K562 (cell line): Measurements from ENCODE around the gene TMEM131L. TPM values are rescaled to one million over a fixed set of nuclear protein-coding genes. Genes with fewer than 3 reads are reported as not detected.

ENCODE experiments used
- ATAC-seq: fragments of 200-7000 bp; cut with Tn5 transposase; 3 replicates; pipeline ENCODE4 v1.9.1; 2020; ENCODE audit warnings: moderate library complexity
- BruUV-seq: library from RNA; stranded (reverse); fragments of 400-500 nt; replicated peaks from 2 replicates; lab custom pipeline; 2021; lab: Mats Ljungman, UMichigan
- CTCF ChIA-PET: fragments of 300-600 bp; formaldehyde crosslinking; extraction: SDS; loops from one replicate; lab custom pipeline; 2021; ENCODE audit warnings: low intra/inter-chr PET ratio; lab: Yijun Ruan, JAX
- POLR2A ChIA-PET: fragments of 300-600, 350-650 bp; sonication (Branson Sonifier 250); formaldehyde crosslinking; extraction: SDS; loops from one replicate; lab custom pipeline; 2021; ENCODE audit warnings: antibody characterized with exemption, inconsistent platforms; lab: Yijun Ruan, JAX
- DNase-seq, 4 experiments: peaks; one replicate each; pipeline versions ENCODE4 v3.0.0 to v3.0.0-alpha.2; 2011 to 2018; ENCODE audit warnings: low spot score in 3 of 4, mixed read lengths in 3 of 4; ENCODE audit errors: extremely low read depth in 1 of 4
- FAIRE-seq: peaks from 2 replicates; lab custom pipeline; 2011; peaks lifted over from hg19 to GRCh38; lab: Jason Lieb, UNC
- H2AFZ ChIP-seq: 2 replicates; pipeline ENCODE4 v1.6.0; 2011; ENCODE audit warnings: low read depth, low read length, control low read depth, inconsistent platforms
- H3K27ac ChIP-seq: fragments of 200-600 bp; 3 replicates; pipeline ENCODE4 v1.8.0; 2011; ENCODE audit warnings: low read depth, mild to moderate bottlenecking, control low read depth, inconsistent platforms, low read length, moderate library complexity, mixed read lengths; ENCODE audit errors: extremely low read depth
- H3K27me3 ChIP-seq, 2 experiments: fragments of 300-600 bp in 1 of 2; 2 replicates in 1 of 2; 3 replicates in 1 of 2; pipeline versions ENCODE4 v1.6.0 to v1.8.0; 2011; ENCODE audit warnings: inconsistent platforms in 2 of 2, low read length in 2 of 2, mild to moderate bottlenecking in 1 of 2, mixed read lengths in 1 of 2, moderate library complexity in 1 of 2; ENCODE audit not compliant: control insufficient read depth in 2 of 2, insufficient read depth in 2 of 2
- H3K36me3 ChIP-seq: fragments of 300-600 bp; 3 replicates; pipeline ENCODE4 v1.8.0; 2011; ENCODE audit warnings: mild to moderate bottlenecking, low read length, inconsistent platforms; ENCODE audit not compliant: control insufficient read depth, insufficient read depth
- H3K4me1 ChIP-seq, 2 experiments: fragments of 200-600 bp in 1 of 2; replicated peaks in 1 of 2; 2 replicates in 1 of 2; 3 replicates in 1 of 2; pipeline versions ENCODE4 v1.5.1 to v1.8.0; 2011; ENCODE audit warnings: inconsistent platforms in 2 of 2, low read length in 2 of 2, mild to moderate bottlenecking in 1 of 2, mixed read lengths in 1 of 2, moderate library complexity in 1 of 2; ENCODE audit not compliant: control insufficient read depth in 2 of 2, insufficient read depth in 2 of 2
- H3K4me2 ChIP-seq: 2 replicates; pipeline ENCODE4 v1.6.1; 2011; ENCODE audit warnings: low read length, control low read depth, inconsistent platforms, mixed read lengths; ENCODE audit not compliant: insufficient read depth
- H3K4me3 ChIP-seq: fragments of 200-600 bp; sonication (generic), shearing (Covaris generic); 2 replicates; pipeline ENCODE4 v1.5.1; 2016; ENCODE audit warnings: control low read depth, inconsistent platforms
- H3K79me2 ChIP-seq: fragments of 200-600 bp; 3 replicates; pipeline ENCODE4 v1.8.0; 2011; ENCODE audit warnings: low read length, inconsistent platforms; ENCODE audit not compliant: control insufficient read depth, insufficient read depth
- H3K9ac ChIP-seq, 2 experiments: 2 replicates each; pipeline versions ENCODE4 v1.6.0 to v1.6.1; 2011; ENCODE audit warnings: low read depth in 2 of 2, low read length in 2 of 2, control low read depth in 1 of 2, inconsistent platforms in 1 of 2, mild to moderate bottlenecking in 1 of 2, mixed read lengths in 1 of 2; ENCODE audit not compliant: insufficient read depth in 1 of 2
- H3K9me1 ChIP-seq: one replicate; pipeline ENCODE4 v1.6.0; 2011; ENCODE audit warnings: inconsistent platforms, mild to moderate bottlenecking, low read length, moderate library complexity; ENCODE audit not compliant: control insufficient read depth, insufficient read depth
- H3K9me3 ChIP-seq: replicated peaks from 2 replicates; pipeline ENCODE4 v1.5.1; 2011; ENCODE audit warnings: low read depth, low read length, inconsistent platforms; ENCODE audit not compliant: control insufficient read depth, insufficient read depth
- H4K20me1 ChIP-seq: replicated peaks from 2 replicates; pipeline ENCODE4 v1.6.1; 2011; ENCODE audit warnings: low read length, inconsistent platforms, mixed read lengths; ENCODE audit not compliant: control insufficient read depth, insufficient read depth
- AFF1 ChIP-seq, 2 experiments: fragments of 450-650 bp; IDR thresholded peaks; 2 replicates each; pipeline ENCODE4 v1.6.1; 2018; ENCODE audit warnings: mild to moderate bottlenecking in 2 of 2, low read depth in 1 of 2; ENCODE audit not compliant: partially characterized antibody in 2 of 2
- ATF4 ChIP-seq: fragments of 450-650 bp; formaldehyde crosslinking; IDR thresholded peaks from 2 replicates; pipeline ENCODE4 v1.4.0; 2022; ENCODE audit warnings: mild to moderate bottlenecking, moderate library complexity
- C11orf30 ChIP-seq: fragments of 450-650 bp; IDR thresholded peaks from 2 replicates; pipeline ENCODE4 v1.6.1; 2016; ENCODE audit warnings: low read depth, mild to moderate bottlenecking
- CAMTA2 ChIP-seq: fragments of 250-450 bp; sonication (Bioruptor Pico); conservative IDR thresholded peaks from 2 replicates; pipeline ENCODE4 v1.5.1; 2022
- E2F3 ChIP-seq: fragments of 250-450 bp; sonication (Bioruptor Pico); IDR thresholded peaks from 2 replicates; pipeline ENCODE4 v1.4.0; 2020; ENCODE audit warnings: mild to moderate bottlenecking
- KDM2B ChIP-seq: fragments of 250-450 bp; sonication (Bioruptor Pico); IDR thresholded peaks from 2 replicates; pipeline ENCODE4 v1.8.0; 2021; ENCODE audit warnings: mild to moderate bottlenecking, moderate library complexity
- PHF20 ChIP-seq: fragments of 450-650 bp; IDR thresholded peaks from 2 replicates; pipeline ENCODE4 v1.6.1; 2018; ENCODE audit not compliant: partially characterized antibody
- PHTF2 ChIP-seq: fragments of 250-450 bp; sonication (Bioruptor Pico); IDR thresholded peaks from 2 replicates; pipeline ENCODE4 v1.5.0; 2021; ENCODE audit warnings: mild to moderate bottlenecking
- PYGO2 ChIP-seq: fragments of 450-650 bp; IDR thresholded peaks from 2 replicates; pipeline ENCODE4 v1.6.1; 2016; ENCODE audit warnings: mild to moderate bottlenecking, missing genetic modification characterization, moderate library complexity, missing compliant biosample characterization
- RBM22 ChIP-seq: fragments of 200-400 bp; formaldehyde crosslinking; IDR thresholded peaks from 2 replicates; pipeline ENCODE4 v1.6.1; 2018; ENCODE audit warnings: low read length, low read depth; ENCODE audit not compliant: poor library complexity, severe bottlenecking
- RHOXF2B ChIP-seq: fragments of 250-450 bp; sonication (Bioruptor Pico); conservative IDR thresholded peaks from 2 replicates; pipeline ENCODE4 v1.5.1; 2021
- SP1 ChIP-seq: sonication (generic); formaldehyde crosslinking; IDR thresholded peaks from 2 replicates; pipeline ENCODE4 v1.8.1; 2022; ENCODE audit warnings: mild to moderate bottlenecking, missing genetic modification reagents
- TEAD4 ChIP-seq, 2 experiments: sonication (generic) in 1 of 2; formaldehyde crosslinking in 1 of 2; IDR thresholded peaks; 2 replicates each; pipeline versions ENCODE4 v1.6.1 to v1.8.0; 2012 to 2022; ENCODE audit warnings: borderline replicate concordance in 1 of 2, inconsistent platforms in 1 of 2, low read length in 1 of 2, mild to moderate bottlenecking in 1 of 2, missing genetic modification reagents in 1 of 2
- THRA ChIP-seq: fragments of 450-650 bp; IDR thresholded peaks from 2 replicates; pipeline ENCODE4 v1.6.1; 2017; ENCODE audit warnings: mild to moderate bottlenecking, moderate library complexity
- ZKSCAN1 ChIP-seq: fragments of 150-350 bp; IDR thresholded peaks from 2 replicates; pipeline ENCODE4 v1.6.1; 2016; ENCODE audit warnings: low read depth, low read length
- ZNF124 ChIP-seq: sonication (generic); formaldehyde crosslinking; IDR thresholded peaks from 2 replicates; pipeline ENCODE4 v1.8.1; 2022; ENCODE audit warnings: missing genetic modification reagents
- ZNF274 ChIP-seq: IDR thresholded peaks from 2 replicates; pipeline ENCODE4 v1.6.1; 2011; ENCODE audit warnings: low read depth, mild to moderate bottlenecking, low read length, moderate library complexity, borderline replicate concordance
- ZNF324 ChIP-seq: fragments of 250-450 bp; sonication (Bioruptor Pico); IDR thresholded peaks from 2 replicates; pipeline ENCODE4 v1.4.0; 2020; ENCODE audit warnings: mild to moderate bottlenecking
- ZNF436 ChIP-seq: fragments of 250-450, 450-650 bp; sonication (Bioruptor Pico); formaldehyde crosslinking; IDR thresholded peaks from 2 replicates; pipeline ENCODE4 v1.7.0; 2020; ENCODE audit warnings: mild to moderate bottlenecking
- WGBS: fragments of 100-300 bp; shearing (Covaris generic); methylation state at CpG from one replicate; pipeline ENCODE4 v1.1.6; 2016; ENCODE audit warnings: low coverage, mixed read lengths; ENCODE audit not compliant: insufficient coverage; ENCODE audit errors: missing lambda C conversion rate; 5-methylcytosine and 5-hydroxymethylcytosine counted together
- in situ Hi-C: fragments of 300-500 bp; cut with MboI; formaldehyde crosslinking; loops from 4 replicates; pipeline ENCODE4 v1.15.0; 2018; ENCODE audit warnings: inconsistent platforms, mixed read lengths
- intact Hi-C: fragments of 100-400 bp; cut with micrococcal nuclease; formaldehyde crosslinking; loops from 2 replicates; pipeline ENCODE4 v1.14.2; 2022
- polyA plus RNA-seq, 8 experiments: library from polyadenylated mRNA; depleted of rRNA in 4 of 8; stranded (reverse) in 5 of 8; unstranded in 3 of 8; fragments of >200 nt; fragmentation: Nextera tagmentation in 2 of 8; fragmentation: Illumina TruSeq in 1 of 8; extraction: Ambion mirVana in 2 of 8; extraction: Trizol in 1 of 8; gene quantifications; 2 replicates each; pipeline versions ENCODE4 v1.2.1 to v1.2.3, GENCODE V29; 2011 to 2014; ENCODE audit warnings: inconsistent platforms in 1 of 8, missing spikeins in 1 of 8
- total RNA-seq, 7 experiments: library from RNA; depleted of rRNA in 6 of 7; stranded (reverse); fragments of >200 nt in 6 of 7; fragmentation: Illumina TruSeq in 2 of 7; extraction: Trizol in 2 of 7; gene quantifications; 2 replicates each; pipeline versions ENCODE4 v1.2.1 to v1.2.3, GENCODE V29; 2011 to 2021; ENCODE audit warnings: low replicate concordance in 1 of 7

Gene TMEM131L
- total and polyA plus RNA-seq, 9 of the 15 experiments (the other 6 are each of a cell fraction or from before 2014, with no cell fraction given): 1.2 to 20.8 (median 12.9) TPM

- no peak overlapping the region for H3K9ac ChIP-seq
- ChIA-PET POLR2A (no interaction called here), CTCF (no interaction called here)
- intact Hi-C loops (no loop called here), in situ Hi-C loops (no loop called here)
- H3K9me3 ChIP-seq: no peaks in the 10 kb centered on the region
- TF ChIP-seq RHOXF2B (CRISPR knock-in tag) (no peak), ZNF124 (CRISPR knock-in tag) (no peak), ZKSCAN1 (no peak), ZNF274 (no peak), ZNF324 (CRISPR knock-in tag) (no peak), KDM2B (CRISPR knock-in tag) (no peak), PYGO2 (tag) (no peak), SP1 (CRISPR knock-in tag) (no peak), C11orf30 (no peak), CAMTA2 (CRISPR knock-in tag) (no peak), PHF20 (no peak), ATF4 (no peak), THRA (no peak), TEAD4 (IDR thresholded peaks at IDR 0.05; ENCODE audit: low read length) (no peak), TEAD4 (CRISPR knock-in tag; IDR thresholded peaks at IDR 0.05; ENCODE audit: borderline replicate concordance) (no peak), E2F3 (CRISPR knock-in tag) (no peak), ZNF436 (no peak), PHTF2 (CRISPR knock-in tag) (no peak), RBM22 (no peak), AFF1 (IDR thresholded peaks at IDR 0.05; ENCODE audit: low read depth in 1 of 2, partially characterized antibody in 2 of 2) (no peak)
- H3K9me1 ChIP-seq: no peaks in the 10 kb centered on the region
- BruUV-seq: no TSS peak
- no peaks in the 10 kb centered on the region for H4K20me1 ChIP-seq
- peaks cover 0 to 13% of the 10 kb centered on the region in 2 experiments; a peak in 2 of 5 replicates for H3K4me1 ChIP-seq
- H3K27ac ChIP-seq: no peak overlapping the region
- ATAC-seq: no peak
- H3K36me3 ChIP-seq: no peaks in the 10 kb centered on the region
- WGBS: under 1% methylated on average over 9 of the region's 9 CpGs
- peaks cover 25 to 29% of the 10 kb centered on the region in 2 experiments for H3K27me3 ChIP-seq
- H3K4me2 ChIP-seq: no peak overlapping the region
- no peak for DNase-seq
- H2AFZ ChIP-seq: no peak overlapping the region
- H3K79me2 ChIP-seq: no peaks in the 10 kb centered on the region
- no peak overlapping the region for H3K4me3 ChIP-seq
- no peak for FAIRE-seq
Measured at GRCh38 chr4:153684971-153685371, 218.8 kb downstream of the TMEM131L start.
